K562 (cell line): ENCODE results near the gene UTP4. TPM values are rescaled to one million over a fixed set of nuclear protein-coding genes. Genes with fewer than 3 reads are reported as not detected.

Source experiments
- ATF1 ChIP-seq, 2 experiments: fragments of 450-650 bp in 1 of 2; IDR thresholded peaks; 2 replicates each; pipeline ENCODE4 v1.6.1; 2016; ENCODE audit warnings: missing compliant biosample characterization in 1 of 2, missing genetic modification characterization in 1 of 2
- CBFB ChIP-seq: sonication (generic); formaldehyde crosslinking; IDR thresholded peaks from 2 replicates; pipeline ENCODE4 v1.4.0; 2020; ENCODE audit warnings: mild to moderate bottlenecking, missing genetic modification reagents
- CC2D1A ChIP-seq: fragments of 450-650 bp; IDR thresholded peaks from 2 replicates; pipeline ENCODE4 v1.6.1; 2017; ENCODE audit warnings: mild to moderate bottlenecking
- ELF1 ChIP-seq: fragments of 200-800 bp; sonication (Bioruptor generic); IDR thresholded peaks from 2 replicates; pipeline ENCODE4 v1.6.1; 2016; ENCODE audit warnings: missing genetic modification characterization, missing compliant biosample characterization
- ETV1 ChIP-seq: fragments of 450-650 bp; conservative IDR thresholded peaks from 2 replicates; pipeline ENCODE4 v1.6.1; 2016; ENCODE audit warnings: missing genetic modification characterization, control low read depth, low read depth, missing compliant biosample characterization
- GABPB2 ChIP-seq: fragments of 250-450 bp; sonication (Bioruptor Pico); conservative IDR thresholded peaks from 2 replicates; pipeline ENCODE4 v1.5.1; 2021; ENCODE audit warnings: mild to moderate bottlenecking
- KLF1 ChIP-seq: fragments of 450-650 bp; IDR thresholded peaks from 2 replicates; pipeline ENCODE4 v1.6.1; 2016; ENCODE audit warnings: missing genetic modification characterization, missing compliant biosample characterization
- MYC ChIP-seq, 2 experiments: fragments of 250-450 bp in 1 of 2; sonication (Bioruptor Pico) in 1 of 2; IDR thresholded peaks; 2 replicates each; pipeline versions ENCODE4 v1.5.1 to v1.6.1; 2012 to 2021; ENCODE audit warnings: low read depth in 2 of 2, borderline replicate concordance in 1 of 2, improper control_type of control experiment in 1 of 2, low read length in 1 of 2, mild to moderate bottlenecking in 1 of 2, moderate library complexity in 1 of 2
- NCOR1 ChIP-seq: fragments of 450-650 bp; IDR thresholded peaks from 2 replicates; pipeline ENCODE4 v1.6.1; 2016; ENCODE audit warnings: mild to moderate bottlenecking, moderate library complexity
- NONO ChIP-seq, 2 experiments: fragments of 200-400 bp in 1 of 2; fragments of 450-650 bp in 1 of 2; formaldehyde crosslinking in 1 of 2; IDR thresholded peaks; 2 replicates each; pipeline ENCODE4 v1.6.1; 2017; ENCODE audit warnings: low read depth in 2 of 2, mild to moderate bottlenecking in 2 of 2, moderate library complexity in 2 of 2, low read length in 1 of 2
- PHF20 ChIP-seq: fragments of 450-650 bp; IDR thresholded peaks from 2 replicates; pipeline ENCODE4 v1.6.1; 2018; ENCODE audit not compliant: partially characterized antibody
- POLR2AphosphoS2 ChIP-seq: IDR thresholded peaks from 2 replicates; pipeline ENCODE4 v1.6.1; 2012; ENCODE audit warnings: low read length, improper control_type of control experiment
- RB1 ChIP-seq: fragments of 450-650 bp; IDR thresholded peaks from 2 replicates; pipeline ENCODE4 v1.6.1; 2017; ENCODE audit warnings: low read depth, mild to moderate bottlenecking
- RBFOX2 ChIP-seq: fragments of 200-400 bp; formaldehyde crosslinking; IDR thresholded peaks from 2 replicates; pipeline ENCODE4 v1.6.1; 2017; ENCODE audit warnings: low read depth, mild to moderate bottlenecking, low read length, moderate library complexity
- SIN3B ChIP-seq: fragments of 450-650 bp; IDR thresholded peaks from 2 replicates; pipeline ENCODE4 v1.6.1; 2017; ENCODE audit warnings: low read depth, mild to moderate bottlenecking, moderate library complexity
- TAF1 ChIP-seq: IDR thresholded peaks from 2 replicates; pipeline ENCODE4 v1.6.1; 2011; ENCODE audit warnings: mild to moderate bottlenecking, low read length, moderate library complexity; ENCODE audit not compliant: insufficient read depth, control insufficient read depth, severe bottlenecking; ENCODE audit errors: extremely low read depth
- ZBED1 ChIP-seq: IDR thresholded peaks from 2 replicates; pipeline ENCODE4 v1.6.1; 2014
- ZNF766 ChIP-seq: fragments of 200-800 bp; sonication (Bioruptor generic); conservative IDR thresholded peaks from 2 replicates; pipeline ENCODE4 v1.6.1; 2016; ENCODE audit warnings: missing genetic modification characterization, missing compliant biosample characterization
- polyA plus RNA-seq, 8 experiments: library from polyadenylated mRNA; depleted of rRNA in 4 of 8; stranded (reverse) in 5 of 8; unstranded in 3 of 8; fragments of >200 nt; fragmentation: Nextera tagmentation in 2 of 8; fragmentation: Illumina TruSeq in 1 of 8; extraction: Ambion mirVana in 2 of 8; extraction: Trizol in 1 of 8; gene quantifications; 2 replicates each; pipeline versions ENCODE4 v1.2.1 to v1.2.3, GENCODE V29; 2011 to 2014; ENCODE audit warnings: inconsistent platforms in 1 of 8, missing spikeins in 1 of 8
- total RNA-seq, 7 experiments: library from RNA; depleted of rRNA in 6 of 7; stranded (reverse); fragments of >200 nt in 6 of 7; fragmentation: Illumina TruSeq in 2 of 7; extraction: Trizol in 2 of 7; gene quantifications; 2 replicates each; pipeline versions ENCODE4 v1.2.1 to v1.2.3, GENCODE V29; 2011 to 2021; ENCODE audit warnings: low replicate concordance in 1 of 7
- TF ChIP-seq, protein P1 (sequence below), 2 experiments: fragments of 450-650 bp in 1 of 2; sonication (generic) in 1 of 2; formaldehyde crosslinking in 1 of 2; IDR thresholded peaks in 1 of 2; conservative IDR thresholded peaks in 1 of 2; 2 replicates each; pipeline versions ENCODE4 v1.6.1 to v1.8.1; 2016 to 2023; ENCODE audit warnings: mild to moderate bottlenecking in 2 of 2, moderate library complexity in 2 of 2, inconsistent platforms in 1 of 2, missing genetic modification reagents in 1 of 2
- TF ChIP-seq, protein P2 (sequence below), 2 experiments: IDR thresholded peaks in 1 of 2; conservative IDR thresholded peaks in 1 of 2; 2 replicates each; pipeline ENCODE4 v1.6.1; 2016; ENCODE audit warnings: low read depth in 2 of 2, mild to moderate bottlenecking in 1 of 2, missing compliant biosample characterization in 1 of 2, missing genetic modification characterization in 1 of 2, moderate library complexity in 1 of 2

The UTP4 gene
- total and polyA plus RNA-seq, 9 of the 15 experiments (the other 6 are each of a cell fraction or from before 2014, with no cell fraction given): 46.1 to 203 (median 145) TPM

- TF ChIP-seq PHF20: peak; percentile 32
- TF ChIP-seq CC2D1A: no peak
- 0 out of 2 replicates have a peak, but pooled peaks have one; percentile 55 for TF ChIP-seq KLF1 (tag)
- TF ChIP-seq ZNF766 (CRISPR knock-in tag): peak; percentile 33; the same call in 1 of the 2 replicates
- no peak for TF ChIP-seq ZBED1
- TF ChIP-seq TAF1: peak; percentile 73
- no peak for TF ChIP-seq ATF1 (CRISPR knock-in tag; IDR thresholded peaks at IDR 0.05)
- TF ChIP-seq ATF1 (tag; IDR thresholded peaks at IDR 0.05): 0 out of 2 replicates have a peak, but pooled peaks have one; percentile 48
- 0 out of 2 replicates have a peak, but pooled peaks have one; percentile 8 for TF ChIP-seq NCOR1
- TF ChIP-seq NONO (IDR thresholded peaks at IDR 0.05; ENCODE audit: low read depth in 2 of 2, low read length in 1 of 2): peak in 1 of 2 experiments; percentile 70; a peak in 2 of 4 replicates
- peak; percentile 27; the same call in 1 of the 2 replicates for TF ChIP-seq CBFB
- TF ChIP-seq, protein P1, sequence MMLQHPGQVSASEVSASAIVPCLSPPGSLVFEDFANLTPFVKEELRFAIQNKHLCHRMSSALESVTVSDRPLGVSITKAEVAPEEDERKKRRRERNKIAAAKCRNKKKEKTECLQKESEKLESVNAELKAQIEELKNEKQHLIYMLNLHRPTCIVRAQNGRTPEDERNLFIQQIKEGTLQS (IDR thresholded peaks at IDR 0.05): no peak
- TF ChIP-seq, protein P1 (CRISPR knock-in tag; conservative IDR thresholded peaks at IDR 0.05): 0 out of 2 replicates have a peak, but pooled peaks have one; percentile 28
- TF ChIP-seq GABPB2 (CRISPR knock-in tag): no peak
- no peak for TF ChIP-seq POLR2AphosphoS2
- TF ChIP-seq RBFOX2: peak; percentile 95
- 0 out of 2 replicates have a peak, but pooled peaks have one; percentile 23 for TF ChIP-seq SIN3B
- peak; percentile 66 for TF ChIP-seq MYC (IDR thresholded peaks at IDR 0.05; ENCODE audit: low read depth, low read length)
- no peak for TF ChIP-seq MYC (CRISPR knock-in tag; IDR thresholded peaks at IDR 0.05; ENCODE audit: borderline replicate concordance, low read depth)
- peak; percentile 96 for TF ChIP-seq RB1
- peak; percentile 90 for TF ChIP-seq ELF1 (tag)
- TF ChIP-seq, protein P2, sequence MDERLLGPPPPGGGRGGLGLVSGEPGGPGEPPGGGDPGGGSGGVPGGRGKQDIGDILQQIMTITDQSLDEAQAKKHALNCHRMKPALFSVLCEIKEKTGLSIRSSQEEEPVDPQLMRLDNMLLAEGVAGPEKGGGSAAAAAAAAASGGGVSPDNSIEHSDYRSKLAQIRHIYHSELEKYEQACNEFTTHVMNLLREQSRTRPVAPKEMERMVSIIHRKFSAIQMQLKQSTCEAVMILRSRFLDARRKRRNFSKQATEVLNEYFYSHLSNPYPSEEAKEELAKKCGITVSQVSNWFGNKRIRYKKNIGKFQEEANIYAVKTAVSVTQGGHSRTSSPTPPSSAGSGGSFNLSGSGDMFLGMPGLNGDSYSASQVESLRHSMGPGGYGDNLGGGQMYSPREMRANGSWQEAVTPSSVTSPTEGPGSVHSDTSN (CRISPR knock-in tag; IDR thresholded peaks at IDR 0.05; ENCODE audit: low read depth): no peak
- TF ChIP-seq, protein P2 (tag; conservative IDR thresholded peaks at IDR 0.05; ENCODE audit: low read depth): peak; percentile 58
- peak; percentile 88 for TF ChIP-seq ETV1 (tag)
These were observed 54.4 kb downstream of the UTP4 start, which contains the start of gene SNTB2 (continued) for GRCh38 chr16:69186642-69187445.
